ENCODE data around the gene SEMA7A. TPM values are rescaled to one million over a fixed set of nuclear protein-coding genes. Genes with fewer than 3 reads are reported as not detected.

SEMA7A gene
- total RNA-seq, 1 donor from 2014 or later, result 5.5 TPM

- Histone ChIP-seq H3K27ac (no peak overlapping the region), H3K4me1 (peaks cover 6 to 16% of the 10 kb centered on the region in 2 donors), H3K4me3 (peak overlapping the region; percentile 92 to 95), H3K9me3 (no peaks in the 10 kb centered on the region), H3K36me3 (no peaks in the 10 kb centered on the region), H3K27me3 (no peaks in the 10 kb centered on the region)
- no peak for DNase-seq (ENCODE audit: low spot score in 2 of 2)
- TF ChIP-seq CTCF (IDR thresholded peaks at IDR 0.05), result no peak
- intact Hi-C loops (cut with DNase I), result no loop called here
Measured at GRCh38 chr15:74432271-74432967, 1.3 kb downstream of the SEMA7A start.

- Histone ChIP-seq H3K27ac (no peak overlapping the region), H3K27me3 (no peaks in the 10 kb centered on the region), H3K36me3 (no peaks in the 10 kb centered on the region), H3K4me3 (no peak overlapping the region), H3K4me1 (peaks cover 6 to 16% of the 10 kb centered on the region in 2 donors), H3K9me3 (no peaks in the 10 kb centered on the region)
- no peak for DNase-seq (ENCODE audit: low spot score in 2 of 2)
- intact Hi-C loops (cut with DNase I), result no loop called here
- TF ChIP-seq CTCF (IDR thresholded peaks at IDR 0.05), result no peak
Measured at GRCh38 chr15:74431645-74432044, 2.1 kb downstream of the SEMA7A start.

- Histone ChIP-seq H3K4me3 (no peak overlapping the region), H3K4me1 (peaks cover 6 to 16% of the 10 kb centered on the region in 2 donors), H3K9me3 (no peaks in the 10 kb centered on the region), H3K27ac (no peak overlapping the region), H3K27me3 (no peaks in the 10 kb centered on the region), H3K36me3 (no peaks in the 10 kb centered on the region)
- intact Hi-C loops (cut with DNase I), result no loop called here
- TF ChIP-seq CTCF (IDR thresholded peaks at IDR 0.05), result no peak
- DNase-seq (ENCODE audit: low spot score in 2 of 2), result no peak
Measured at GRCh38 chr15:74431116-74431515, 2.6 kb downstream of the SEMA7A start.

- no peaks in the 10 kb centered on the region for H3K9me3 ChIP-seq
- no peaks in the 10 kb centered on the region for H3K36me3 ChIP-seq
- peaks cover 6 to 16% of the 10 kb centered on the region in 2 donors for H3K4me1 ChIP-seq
- H3K27me3 ChIP-seq, result no peaks in the 10 kb centered on the region
- no peak for TF ChIP-seq CTCF (IDR thresholded peaks at IDR 0.05)
- no peak for DNase-seq (ENCODE audit: low spot score in 2 of 2)
- H3K4me3 ChIP-seq, result no peak overlapping the region
- H3K27ac ChIP-seq, result no peak overlapping the region
- intact Hi-C loops (cut with DNase I), result no loop called here
Measured at GRCh38 chr15:74430510-74430951, 3.2 kb downstream of the SEMA7A start.

GRCh38 chr15:74429781-74430400, 3.9 kb downstream of the SEMA7A start:
- no peaks in the 10 kb centered on the region for H3K27me3 ChIP-seq
- H3K4me3 ChIP-seq, result no peak overlapping the region
- no peaks in the 10 kb centered on the region for H3K36me3 ChIP-seq
- peaks cover 6 to 16% of the 10 kb centered on the region in 2 donors for H3K4me1 ChIP-seq
- H3K9me3 ChIP-seq, result no peaks in the 10 kb centered on the region
- TF ChIP-seq CTCF (IDR thresholded peaks at IDR 0.05), result no peak
- H3K27ac ChIP-seq, result no peak overlapping the region
- intact Hi-C loops (cut with DNase I), result no loop called here
- no peak for DNase-seq (ENCODE audit: low spot score in 2 of 2)
